Adipocyte (in vitro differentiated cells): Measurements from ENCODE around the gene NUP43.
"Not testable (repeated sequence)": the region's sequence is repeated elsewhere in the genome, so short reads cannot be mapped to it uniquely, and the experiment has no call there.

Source experiments
- DNase-seq: peaks from one replicate; pipeline ENCODE4 v3.0.0-alpha.2; 2015; ENCODE audit warnings: low read depth
- H3K27me3 ChIP-seq: replicated peaks from 2 replicates; pipeline ENCODE4 v1.7.0; 2013; ENCODE audit warnings: mild to moderate bottlenecking, low read length, moderate library complexity; ENCODE audit not compliant: control insufficient read depth, insufficient read depth
- H3K36me3 ChIP-seq: 2 replicates; pipeline ENCODE4 v1.7.0; 2013; ENCODE audit warnings: low read length, mild to moderate bottlenecking, moderate library complexity; ENCODE audit not compliant: control insufficient read depth, insufficient read depth, severe bottlenecking
- H3K4me1 ChIP-seq: 2 replicates; pipeline ENCODE4 v1.7.0; 2013; ENCODE audit warnings: mild to moderate bottlenecking, low read length, moderate library complexity; ENCODE audit not compliant: control insufficient read depth, insufficient read depth
- H3K4me3 ChIP-seq: 2 replicates; pipeline ENCODE4 v1.7.0; 2013; ENCODE audit warnings: mild to moderate bottlenecking, low read length, moderate library complexity
- H3K9ac ChIP-seq: 2 replicates; pipeline ENCODE4 v1.7.0; 2013; ENCODE audit warnings: mild to moderate bottlenecking, low read length, moderate library complexity
- H3K9me3 ChIP-seq: 2 replicates; pipeline ENCODE4 v1.7.0; 2013; ENCODE audit warnings: mild to moderate bottlenecking, low read length, moderate library complexity; ENCODE audit not compliant: control insufficient read depth

Gene NUP43

GRCh38 chr6:149686230-149686629 is 60.1 kb downstream of the NUP43 start:
- Histone ChIP-seq H3K36me3 (peaks cover 23% of the 10 kb centered on the region), H3K9ac (no peak overlapping the region), H3K9me3 (no peaks in the 10 kb centered on the region), H3K4me3 (no peak overlapping the region), H3K27me3 (no peaks in the 10 kb centered on the region), H3K4me1 (peaks cover 6% of the 10 kb centered on the region)
- no peak for DNase-seq

GRCh38 chr6:149683256-149683859 is 63.0 kb downstream of the NUP43 start:
- Histone ChIP-seq H3K4me3 (no peak overlapping the region), H3K9ac (no peak overlapping the region), H3K27me3 (no peaks in the 10 kb centered on the region), H3K9me3 (no peaks in the 10 kb centered on the region), H3K4me1 (peaks cover 6% of the 10 kb centered on the region), H3K36me3 (peaks cover 30% of the 10 kb centered on the region)
- DNase-seq: no peak

- H3K9me3 ChIP-seq, H3K4me3 ChIP-seq, DNase-seq, H3K9ac ChIP-seq, H3K4me1 ChIP-seq, H3K27me3 ChIP-seq: not testable (repeated sequence)
- H3K36me3 ChIP-seq: peaks cover 31% of the 10 kb centered on the region
Measured at GRCh38 chr6:149681845-149682244, 64.5 kb downstream of the NUP43 start.

GRCh38 chr6:149681209-149681608 is 65.1 kb downstream of the NUP43 start:
- H3K27me3 ChIP-seq: no peaks in the 10 kb centered on the region
- H3K4me1 ChIP-seq: peaks cover 6% of the 10 kb centered on the region
- H3K9ac ChIP-seq: no peak overlapping the region
- DNase-seq: no peak
- H3K4me3 ChIP-seq: no peak overlapping the region
- H3K36me3 ChIP-seq: peaks cover 37% of the 10 kb centered on the region
- H3K9me3 ChIP-seq: no peaks in the 10 kb centered on the region

GRCh38 chr6:149680503-149680902 is 65.8 kb downstream of the NUP43 start:
- no peak for DNase-seq
- Histone ChIP-seq H3K4me1 (peaks cover 6% of the 10 kb centered on the region), H3K36me3 (peaks cover 44% of the 10 kb centered on the region), H3K9ac (no peak overlapping the region), H3K9me3 (no peaks in the 10 kb centered on the region), H3K27me3 (no peaks in the 10 kb centered on the region), H3K4me3 (no peak overlapping the region)
